Psoas muscle (tissue), 8 donors: ENCODE measurements around the gene APOL4. TPM values are rescaled to one million over a fixed set of nuclear protein-coding genes. Genes with fewer than 3 reads are reported as not detected.

Experiments used
- ATAC-seq, 4 donors: fragments of 200-7000 bp; cut with Tn5 transposase; one replicate each; pipeline ENCODE4 v1.9.1; 2020; ENCODE audit warnings: moderate library complexity in 3 of 4, mild to moderate bottlenecking in 2 of 4
- DNase-seq, 2 donors: peaks; one replicate each; pipeline ENCODE4 v3.0.0-alpha.2; 2020
- H3K27ac ChIP-seq: fragments of 200-600 bp; one replicate; pipeline ENCODE4 v1.8.0; 2022
- H3K27me3 ChIP-seq, 3 donors: fragments of 200-600 bp in 1 of 3; one replicate each; pipeline versions ENCODE4 v1.6.1 to v1.8.0; 2013 to 2022; ENCODE audit warnings: low read length in 2 of 3, mild to moderate bottlenecking in 2 of 3, moderate library complexity in 1 of 3; ENCODE audit not compliant: insufficient read depth in 3 of 3
- H3K36me3 ChIP-seq, 2 donors: fragments of 200-600 bp in 1 of 2; one replicate each; pipeline versions ENCODE4 v1.6.1 to v1.8.0; 2013 to 2022; ENCODE audit warnings: low read depth in 1 of 2, mild to moderate bottlenecking in 1 of 2, moderate library complexity in 1 of 2; ENCODE audit not compliant: insufficient read depth in 1 of 2
- H3K4me1 ChIP-seq: fragments of 200-600 bp; one replicate; pipeline ENCODE4 v1.8.0; 2022
- H3K4me3 ChIP-seq: fragments of 200-600 bp; one replicate; pipeline ENCODE4 v1.8.0; 2022; ENCODE audit warnings: mild to moderate bottlenecking
- H3K9me3 ChIP-seq: fragments of 200-600 bp; one replicate; pipeline ENCODE4 v1.8.0; 2022
- WGBS, 3 donors: extraction: QIAGEN DNeasy Blood & Tissue Kit; methylation state at CpG; one replicate each; pipeline versions ENCODE4 v1.1.6 to v1.1.7; 2013; 5-methylcytosine and 5-hydroxymethylcytosine counted together
- intact Hi-C, 2 donors: fragments of 100-400 bp; cut with DNase I; formaldehyde crosslinking; loops; one replicate each; pipeline versions ENCODE4 v1.11.0 to v1.14.2; 2022
- polyA plus RNA-seq, 3 donors: library from polyadenylated mRNA; stranded (reverse); fragments of 200-250 nt; gene quantifications; one replicate each; pipeline ENCODE4 v1.2.3, GENCODE V29; 2013
- total RNA-seq, 4 donors: library from RNA; stranded (reverse); fragmentation: NEBNext Ultra II Directional in 2 of 4; extraction: Animal tissue kit (Norgen Biotek cat#: 25700) in 2 of 4; gene quantifications; one replicate each; pipeline versions ENCODE4 v1.2.1 to v1.2.4, GENCODE V29; 2021 to 2023
- TF ChIP-seq, protein P1 (sequence below): fragments of 200-600 bp; IDR thresholded peaks from one replicate; pipeline ENCODE4 v1.8.0; 2022; ENCODE audit warnings: antibody characterized with exemption
- donor health status: healthy with polysubstance abuse.
- donor health status: DM: no; HTN: no; CAD: no; lungs with moderate emphysema.
- donor health status: Bipolar disorder and iron deficiency.
- donor health status: healthy.
- donor health status: DM: yes; HTN: yes; CAD: no.
- donor health status: DM: no; HTN: no; CAD: no.
- donor health status: DM: no; HTN: no; CAD: no.
- donor health status: DM: yes; HTN: yes; CAD: no.

APOL4 gene
- total and polyA plus RNA-seq, 7 donors = 0.86 to 6.8 (median 1.6) TPM

DNA sequence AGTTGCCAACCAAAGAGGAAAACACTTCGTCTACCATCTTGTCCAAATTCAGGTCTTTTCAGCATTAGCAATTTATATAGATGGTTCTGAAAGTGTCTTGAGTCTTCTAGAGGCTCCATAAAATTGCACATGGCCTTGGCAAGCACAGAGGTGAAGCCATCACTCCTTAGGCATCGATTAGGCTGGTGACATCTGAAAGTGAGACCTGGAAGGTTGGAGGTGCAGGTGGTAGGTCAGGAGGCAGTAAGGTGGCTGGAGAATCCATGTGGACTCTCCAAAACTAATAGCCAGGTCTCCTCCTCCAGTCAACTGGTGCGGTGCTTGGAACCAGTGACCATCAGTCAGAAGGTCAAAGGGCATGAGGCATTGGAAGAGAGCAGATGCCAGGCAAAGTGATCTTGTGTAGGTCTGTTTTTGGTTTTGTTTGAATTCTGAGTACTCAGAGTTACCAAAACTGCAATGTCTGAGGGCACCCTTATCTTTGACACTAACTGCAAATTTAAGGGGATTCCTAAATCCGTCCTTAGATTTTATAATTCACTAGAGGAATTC is 44.3 kb upstream of the APOL4 start:
- no peak overlapping the region for H3K4me3 ChIP-seq
- intact Hi-C loops = loop anchor here in 1 of 2 donors (5.0 kb wide), 1 partner anchor 36 kb away; no protein-coding TSS in a partner anchor
- no peak overlapping the region for H3K27ac ChIP-seq
- DNase-seq (no peak), ATAC-seq (no peak)
- H3K27me3 ChIP-seq = no peaks in the 10 kb centered on the region
- H3K4me1 ChIP-seq = peaks cover 20% of the 10 kb centered on the region
- no peaks in the 10 kb centered on the region for H3K9me3 ChIP-seq
- TF ChIP-seq, protein P1, sequence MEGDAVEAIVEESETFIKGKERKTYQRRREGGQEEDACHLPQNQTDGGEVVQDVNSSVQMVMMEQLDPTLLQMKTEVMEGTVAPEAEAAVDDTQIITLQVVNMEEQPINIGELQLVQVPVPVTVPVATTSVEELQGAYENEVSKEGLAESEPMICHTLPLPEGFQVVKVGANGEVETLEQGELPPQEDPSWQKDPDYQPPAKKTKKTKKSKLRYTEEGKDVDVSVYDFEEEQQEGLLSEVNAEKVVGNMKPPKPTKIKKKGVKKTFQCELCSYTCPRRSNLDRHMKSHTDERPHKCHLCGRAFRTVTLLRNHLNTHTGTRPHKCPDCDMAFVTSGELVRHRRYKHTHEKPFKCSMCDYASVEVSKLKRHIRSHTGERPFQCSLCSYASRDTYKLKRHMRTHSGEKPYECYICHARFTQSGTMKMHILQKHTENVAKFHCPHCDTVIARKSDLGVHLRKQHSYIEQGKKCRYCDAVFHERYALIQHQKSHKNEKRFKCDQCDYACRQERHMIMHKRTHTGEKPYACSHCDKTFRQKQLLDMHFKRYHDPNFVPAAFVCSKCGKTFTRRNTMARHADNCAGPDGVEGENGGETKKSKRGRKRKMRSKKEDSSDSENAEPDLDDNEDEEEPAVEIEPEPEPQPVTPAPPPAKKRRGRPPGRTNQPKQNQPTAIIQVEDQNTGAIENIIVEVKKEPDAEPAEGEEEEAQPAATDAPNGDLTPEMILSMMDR = no peak
- WGBS, 3 donors = 63 to 88% (median 66%) methylated on average over 4 of the region's 4 CpGs
- no peaks in the 10 kb centered on the region for H3K36me3 ChIP-seq

DNA sequence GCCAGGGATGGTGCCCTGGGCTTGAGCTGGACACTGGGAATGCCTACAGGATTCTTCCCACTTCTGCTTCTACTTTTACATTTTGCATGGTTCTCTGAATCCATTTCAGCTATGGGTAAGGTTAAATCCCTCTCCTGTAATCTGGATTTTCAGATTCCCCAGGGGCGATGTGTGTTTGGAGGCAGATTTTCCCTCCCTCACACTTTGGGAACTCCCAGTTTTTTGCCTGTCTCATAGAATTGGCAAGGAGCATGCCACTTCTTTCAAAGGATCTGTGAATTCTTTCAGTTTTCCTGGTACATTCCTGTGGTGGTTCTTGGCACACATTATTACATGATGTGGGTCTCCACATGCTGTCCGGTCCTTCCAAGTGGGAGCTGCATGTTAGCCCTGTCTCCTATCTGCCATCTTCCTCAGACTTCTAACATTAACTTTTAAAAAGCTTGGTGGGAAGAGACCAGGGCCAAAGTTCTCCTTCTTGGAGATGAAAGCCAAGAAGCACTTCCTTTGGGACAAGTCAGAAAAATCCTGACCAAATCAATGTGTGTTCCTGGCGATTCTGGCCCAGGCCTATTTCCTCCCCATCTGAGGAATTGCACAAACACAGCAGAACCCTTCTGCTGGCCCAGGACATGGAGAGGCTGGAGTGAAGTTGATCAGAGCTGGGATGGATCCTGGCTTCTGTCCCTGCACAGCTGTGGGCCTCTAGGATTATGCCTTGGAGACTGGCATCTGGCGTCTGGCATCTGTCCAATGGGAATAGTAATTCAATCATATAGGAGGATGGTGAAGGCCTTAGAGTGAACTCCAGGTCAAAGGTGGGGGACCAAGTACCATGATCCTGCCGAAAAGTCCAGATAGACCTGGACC is 43.1 kb upstream of the APOL4 start:
- intact Hi-C loops = loop anchor here in 1 of 2 donors (5.0 kb wide), 1 partner anchor 38 kb away; no protein-coding TSS in a partner anchor
- ATAC-seq (peak in 3 of 4 donors; percentile 63 to 72 (median 64)), DNase-seq (peak; percentile 57 to 77)
- Histone ChIP-seq H3K36me3 (no peaks in the 10 kb centered on the region), H3K27ac (peak overlapping the region; percentile 50), H3K4me1 (peaks cover 24% of the 10 kb centered on the region), H3K27me3 (no peaks in the 10 kb centered on the region), H3K4me3 (no peak overlapping the region), H3K9me3 (no peaks in the 10 kb centered on the region)
- TF ChIP-seq, protein P1 = no peak
- 53 to 62% (median 59%) methylated on average over 5 of the region's 5 CpGs for WGBS, 3 donors

DNA sequence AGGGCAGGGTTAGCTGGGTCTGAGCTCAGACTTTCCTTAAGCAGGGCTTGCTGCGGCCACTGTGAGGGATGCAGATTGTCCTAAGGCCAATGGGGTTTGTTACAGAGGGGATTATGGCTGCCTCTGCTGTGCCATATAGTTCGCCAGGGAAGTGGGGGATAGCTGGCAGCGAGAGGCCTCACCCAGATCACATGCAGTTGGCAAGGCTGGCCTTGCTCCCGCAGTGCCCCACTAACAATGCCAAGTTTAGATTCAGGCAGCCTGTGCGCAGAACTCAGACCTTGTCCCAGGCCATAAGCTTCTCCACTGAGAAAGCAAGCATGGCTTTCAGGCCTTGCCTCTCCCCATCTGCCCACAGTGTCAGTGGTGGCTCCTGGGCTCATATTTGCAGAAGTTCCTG is 42.4 kb upstream of the APOL4 start:
- peaks cover 27% of the 10 kb centered on the region for H3K4me1 ChIP-seq
- ATAC-seq = no peak
- DNase-seq = no peak
- H3K9me3 ChIP-seq = no peaks in the 10 kb centered on the region
- H3K27ac ChIP-seq = peak overlapping the region; percentile 50
- TF ChIP-seq, protein P1 = no peak
- intact Hi-C loops = no loop called here
- no peak overlapping the region for H3K4me3 ChIP-seq
- H3K27me3 ChIP-seq = no peaks in the 10 kb centered on the region
- WGBS, 3 donors = 40 to 63% (median 40%) methylated on average over 5 of the region's 5 CpGs
- H3K36me3 ChIP-seq = no peaks in the 10 kb centered on the region

DNA sequence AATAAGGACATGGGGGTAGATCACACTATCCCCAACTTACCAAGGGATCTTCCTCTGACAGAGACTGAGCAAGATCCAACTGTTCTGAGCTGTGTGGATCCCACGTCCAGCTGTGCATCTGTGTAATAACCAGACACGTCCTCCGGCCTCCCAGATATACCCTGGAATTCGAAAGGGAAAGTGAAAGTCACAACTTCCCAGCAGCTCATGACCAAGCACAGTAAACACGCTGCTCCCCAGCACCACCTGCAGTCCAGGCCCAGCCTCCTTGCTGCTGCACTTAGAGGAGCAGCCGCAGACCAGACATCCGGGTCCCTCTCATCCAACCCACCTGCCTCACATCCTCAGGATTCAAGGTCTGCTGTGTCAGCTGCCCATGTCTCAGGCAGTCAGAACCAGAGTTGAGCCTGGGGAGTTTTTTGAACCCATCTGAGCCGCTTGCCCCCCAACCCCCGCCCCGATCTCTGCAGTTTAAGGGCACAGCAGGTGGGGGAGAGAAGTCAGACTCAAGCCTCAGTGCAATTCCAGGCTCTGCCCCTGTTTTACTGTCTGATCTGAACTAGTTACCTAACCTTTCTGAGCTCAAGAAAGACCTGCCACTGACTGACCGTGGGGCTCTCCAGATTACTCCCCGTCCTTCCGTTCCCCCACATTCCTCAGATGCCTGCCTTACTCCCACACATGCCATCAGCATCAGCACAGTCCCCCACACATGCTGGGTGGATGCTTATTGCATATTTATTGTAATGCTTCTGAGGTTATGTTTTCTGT is 38.0 kb upstream of the APOL4 start, which contains the start of gene APOL2:
Gene APOL2 (minus strand): TSS at position 127 of the 771 bp plus-strand sequence. CDS start 6,365 bp downstream, outside the sequence.
- H3K27me3 ChIP-seq = no peaks in the 10 kb centered on the region
- 13 to 16% (median 15%) methylated on average over 13 of the region's 13 CpGs for WGBS, 3 donors
- ATAC-seq (peak; percentile 96 to 98 (median 98)), DNase-seq (peak; percentile 86 to 92)
- H3K27ac ChIP-seq = peak within 1 kb of the TSS; percentile 86
- H3K4me1 ChIP-seq = peaks cover 44% of the 10 kb centered on the region
- peak within 1 kb of the TSS; percentile 75 for H3K4me3 ChIP-seq
- TF ChIP-seq, protein P1 = peak; percentile 74
- H3K9me3 ChIP-seq = no peaks in the 10 kb centered on the region
- H3K36me3 ChIP-seq = peaks cover 0 to 17% of the 10 kb centered on the region in 2 donors
- intact Hi-C loops = loop anchor here (2.0 to 5.0 kb wide), 2 partner anchors 42 to 43 kb away; no protein-coding TSS in a partner anchor
